Muscle of arm (tissue), 14 donors: Measurements from ENCODE around the gene ZNF511. TPM values are rescaled to one million over a fixed set of nuclear protein-coding genes. Genes with fewer than 3 reads are reported as not detected.
"Not testable (repeated sequence)": the region's sequence is repeated elsewhere in the genome, so short reads cannot be mapped to it uniquely, and the experiment has no call there.

Source experiments
- DNase-seq: peaks from one replicate; pipeline ENCODE4 v3.0.0-alpha.2; 2013
- long read RNA-seq, 11 donors: transcript quantifications; one replicate each; lab custom pipeline, GENCODE V29; 2026
- polyA plus RNA-seq, 12 donors: library from polyadenylated mRNA; unstranded; fragments of 120-200 nt; gene quantifications; one replicate each; pipeline ENCODE4 v1.2.1, GENCODE V29; 2013; ENCODE audit not compliant: insufficient read length in 12 of 12

The ZNF511 gene
- 10 to 100 TPM in 11 of 12 donors, not detected in 1; 26.1 to 39.7 (median 32.2) TPM for polyA plus RNA-seq
- long read RNA-seq, donor 1, transcript ZNF511-202 (6 exons, 1,520 nt) = major isoform, 18 of 21 reads
- long read RNA-seq, donor 1, partial matches to known transcripts = 0 of 21 reads
- long read RNA-seq, donor 1, other reads (novel, unspliced or antisense) = 0 of 21 reads
- long read RNA-seq, donor 2, transcript ZNF511-202 (6 exons, 1,520 nt) = major isoform, 11 of 14 reads
- long read RNA-seq, donor 2, partial matches to known transcripts = 0 of 14 reads
- long read RNA-seq, donor 2, other reads (novel, unspliced or antisense) = 0 of 14 reads
- long read RNA-seq, donor 3, transcript ZNF511-202 (6 exons, 1,520 nt) = major isoform, 6 of 7 reads
- long read RNA-seq, donor 3, partial matches to known transcripts = 0 of 7 reads
- long read RNA-seq, donor 3, other reads (novel, unspliced or antisense) = 0 of 7 reads
- long read RNA-seq, donor 4, transcript ZNF511-202 (6 exons, 1,520 nt) = major isoform, 6 of 8 reads
- long read RNA-seq, donor 4, partial matches to known transcripts = 0 of 8 reads
- long read RNA-seq, donor 4, other reads (novel, unspliced or antisense) = 0 of 8 reads
- long read RNA-seq, donor 5 = 0 reads
- long read RNA-seq, donor 6, transcript ZNF511-202 (6 exons, 1,520 nt) = major isoform, 9 of 9 reads
- long read RNA-seq, donor 6, partial matches to known transcripts = 0 of 9 reads
- long read RNA-seq, donor 6, other reads (novel, unspliced or antisense) = 0 of 9 reads
- long read RNA-seq, donor 7, transcript ZNF511-202 (6 exons, 1,520 nt) = major isoform, 7 of 15 reads
- long read RNA-seq, donor 7, partial matches to known transcripts = 7 of 15 reads
- long read RNA-seq, donor 7, other reads (novel, unspliced or antisense) = 0 of 15 reads
- long read RNA-seq, donor 8, transcript ZNF511-202 (6 exons, 1,520 nt) = major isoform, 17 of 65 reads
- long read RNA-seq, donor 8, partial matches to known transcripts = 45 of 65 reads
- long read RNA-seq, donor 8, other reads (novel, unspliced or antisense) = 0 of 65 reads
- long read RNA-seq, donor 9, transcript ZNF511-202 (6 exons, 1,520 nt) = major isoform, 8 of 18 reads
- long read RNA-seq, donor 9, partial matches to known transcripts = 8 of 18 reads
- long read RNA-seq, donor 9, other reads (novel, unspliced or antisense) = 0 of 18 reads
- long read RNA-seq, donor 10, transcript ZNF511-202 (6 exons, 1,520 nt) = major isoform, 13 of 14 reads
- long read RNA-seq, donor 10, partial matches to known transcripts = 0 of 14 reads
- long read RNA-seq, donor 10, other reads (novel, unspliced or antisense) = 0 of 14 reads
- long read RNA-seq, donor 11, transcript ZNF511-202 (6 exons, 1,520 nt) = major isoform, 14 of 14 reads
- long read RNA-seq, donor 11, partial matches to known transcripts = 0 of 14 reads
- long read RNA-seq, donor 11, other reads (novel, unspliced or antisense) = 0 of 14 reads

DNA sequence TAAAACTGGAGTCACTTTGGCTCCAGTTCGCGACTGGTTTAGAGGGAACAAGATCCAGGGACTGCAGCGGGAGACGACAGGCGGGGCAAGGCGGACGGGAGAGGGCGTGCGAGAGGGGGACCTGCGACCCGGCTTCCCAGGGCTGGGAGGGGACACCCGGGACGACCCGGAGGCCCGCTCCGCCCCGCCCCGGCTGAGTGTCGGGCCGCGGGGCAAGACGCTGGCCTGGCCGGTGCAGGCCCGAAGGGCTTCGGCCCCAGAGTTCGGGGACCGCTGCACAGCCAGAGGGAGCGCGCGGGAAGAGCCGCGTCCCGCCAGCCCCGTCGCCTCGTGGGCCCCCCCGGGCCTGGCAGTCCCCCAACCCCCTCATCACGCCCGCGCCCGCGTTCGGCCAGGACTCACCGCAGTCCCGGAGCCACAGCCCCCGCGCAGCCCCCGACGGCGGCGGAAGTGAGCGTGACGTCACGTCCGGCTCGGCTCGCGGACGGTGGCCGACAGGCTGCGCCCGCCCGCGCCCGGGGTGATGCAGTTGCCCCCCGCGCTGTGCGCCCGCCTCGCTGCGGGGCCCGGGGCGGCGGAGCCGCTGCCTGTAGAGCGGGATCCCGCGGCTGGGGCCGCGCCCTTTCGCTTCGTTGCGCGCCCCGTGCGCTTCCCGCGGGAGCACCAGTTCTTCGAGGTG is at the start of gene ZNF511, which contains the start of gene TUBGCP2:
ZNF511 (plus strand) TSS at position 494 of the 679 bp plus-strand sequence; CDS start at position 524, 30 bp downstream.
TUBGCP2 (minus strand) TSS at position 452 of the 679 bp plus-strand sequence. CDS start 5,931 bp downstream, outside the sequence.
- DNase-seq = peak; percentile 86

DNA sequence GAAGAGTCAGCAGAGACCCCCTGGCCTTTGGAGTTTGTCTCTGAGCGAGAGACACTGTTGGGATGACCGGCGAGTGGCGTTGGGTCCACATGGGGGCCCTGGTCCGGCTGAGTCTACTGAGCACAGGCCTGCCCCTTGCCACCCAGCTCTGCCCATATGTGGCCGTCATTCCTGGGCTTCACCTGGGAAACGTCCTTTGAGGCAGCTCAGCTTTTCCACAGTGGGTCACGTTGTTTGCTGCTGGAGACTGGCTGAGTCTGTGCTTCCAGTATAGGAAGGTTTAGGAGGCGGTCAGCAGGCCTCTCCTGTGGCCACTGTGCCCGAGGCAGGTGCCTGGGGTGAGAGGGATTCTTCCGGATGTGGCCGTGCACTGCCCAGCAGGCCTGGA is 49.1 kb upstream of the ZNF511 start:
- no peak for DNase-seq

- DNase-seq = no peak
These were observed 47.6 kb upstream of the ZNF511 start for GRCh38 chr10:133260895-133261725.

- no peak for DNase-seq
These were observed 46.9 kb upstream of the ZNF511 start for GRCh38 chr10:133261726-133262325.

DNA sequence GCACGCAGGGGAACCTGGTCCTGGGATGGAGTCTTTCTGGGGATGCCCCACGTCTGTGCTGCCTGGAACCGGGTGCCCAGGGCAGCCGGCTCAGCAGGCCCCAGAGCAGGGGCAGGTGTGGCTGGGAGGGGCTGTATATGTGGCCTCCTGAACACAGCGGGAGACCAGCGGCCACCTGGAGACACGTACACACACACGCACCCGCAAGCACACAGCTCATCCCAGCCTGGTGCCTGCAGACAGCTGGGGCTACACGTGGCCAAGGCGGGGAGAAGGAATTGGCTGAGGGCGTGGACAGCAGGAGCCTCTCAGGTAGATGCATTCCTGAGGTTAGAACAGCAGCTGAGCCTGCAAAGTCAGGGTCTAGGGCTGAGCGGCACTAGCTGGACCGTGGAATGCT is 46.0 kb upstream of the ZNF511 start:
- DNase-seq = no peak

DNA sequence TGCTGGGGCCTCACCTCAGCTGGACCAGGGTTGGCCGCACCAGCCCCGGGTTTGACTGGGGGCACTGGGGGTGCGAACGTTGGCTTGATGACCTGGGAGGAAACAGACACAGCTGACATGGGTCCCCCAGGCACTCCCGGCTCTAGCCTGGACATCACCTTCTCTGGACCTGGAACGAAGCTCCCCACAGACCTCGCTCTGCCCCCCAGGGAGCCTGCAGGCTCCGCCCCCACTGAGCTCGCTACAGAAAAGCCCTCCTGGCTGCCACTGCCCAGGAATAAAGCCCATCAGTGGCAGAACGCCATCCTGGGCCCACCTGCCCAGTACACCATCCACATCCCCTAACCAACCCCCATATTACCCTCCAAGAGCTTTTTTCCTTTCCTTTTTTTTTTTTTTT is 45.0 kb upstream of the ZNF511 start:
- DNase-seq = no peak

DNA sequence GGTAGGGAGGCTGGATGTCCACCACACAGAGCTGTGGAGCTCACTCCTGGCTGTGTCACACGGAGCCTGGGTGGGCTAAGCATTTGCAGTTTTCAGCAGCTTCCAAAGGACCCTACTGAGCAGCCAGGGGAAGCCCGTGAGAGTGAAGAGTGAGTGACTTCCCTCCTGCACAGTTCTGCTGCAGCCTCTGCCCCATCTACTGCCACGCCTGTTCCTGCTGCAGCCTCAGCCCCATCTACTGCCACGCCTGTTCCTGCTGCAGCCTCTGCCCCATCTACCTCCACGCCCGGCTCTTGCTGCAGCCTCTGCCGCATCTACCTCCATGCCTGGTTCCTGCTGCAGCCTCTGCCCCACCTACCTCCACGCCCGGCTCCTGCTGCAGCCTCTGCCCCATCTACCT is 44.3 kb upstream of the ZNF511 start:
- DNase-seq = no peak

DNA sequence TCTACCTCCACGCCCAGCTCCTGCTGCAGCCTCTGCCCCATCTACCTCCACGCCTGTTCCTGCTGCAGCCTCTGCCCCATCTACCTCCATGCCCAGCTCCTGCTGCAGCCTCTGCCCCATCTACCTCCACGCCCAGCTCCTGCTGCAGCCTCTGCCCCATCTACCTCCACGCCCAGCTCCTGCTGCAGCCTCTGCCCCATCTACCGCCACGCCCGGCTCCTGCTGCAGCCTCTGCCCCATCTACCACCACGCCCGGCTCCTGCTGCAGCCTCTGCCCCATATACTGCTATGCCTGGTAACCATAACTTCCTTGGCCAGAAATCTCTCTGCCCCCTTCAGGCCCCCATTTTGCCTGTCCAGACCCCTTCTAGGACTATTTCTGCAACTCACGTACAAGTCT is 43.7 kb upstream of the ZNF511 start:
- DNase-seq = not testable (repeated sequence)

- DNase-seq = no peak
These were observed 42.5 kb upstream of the ZNF511 start for GRCh38 chr10:133266056-133266795.

DNA sequence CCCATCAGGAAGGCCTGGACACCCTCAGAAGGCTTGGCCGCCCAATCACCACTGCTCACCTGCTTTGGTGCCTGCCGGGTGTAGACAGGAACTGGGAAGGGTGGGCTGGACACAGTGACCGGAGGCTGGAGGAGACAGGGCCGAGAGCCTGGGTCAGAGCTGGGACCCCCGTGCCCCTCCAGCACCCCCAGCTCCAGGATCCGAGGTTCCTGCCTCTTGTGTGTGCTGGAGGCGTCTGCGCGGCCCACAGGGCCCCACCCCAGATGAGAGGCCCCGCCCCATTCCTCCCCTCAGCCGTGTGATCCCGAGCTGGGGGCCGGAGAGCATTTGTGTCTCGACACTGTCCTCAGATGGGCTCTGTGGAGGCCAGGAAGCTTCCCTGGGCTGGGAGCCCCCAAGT is 41.4 kb upstream of the ZNF511 start:
- no peak for DNase-seq

DNA sequence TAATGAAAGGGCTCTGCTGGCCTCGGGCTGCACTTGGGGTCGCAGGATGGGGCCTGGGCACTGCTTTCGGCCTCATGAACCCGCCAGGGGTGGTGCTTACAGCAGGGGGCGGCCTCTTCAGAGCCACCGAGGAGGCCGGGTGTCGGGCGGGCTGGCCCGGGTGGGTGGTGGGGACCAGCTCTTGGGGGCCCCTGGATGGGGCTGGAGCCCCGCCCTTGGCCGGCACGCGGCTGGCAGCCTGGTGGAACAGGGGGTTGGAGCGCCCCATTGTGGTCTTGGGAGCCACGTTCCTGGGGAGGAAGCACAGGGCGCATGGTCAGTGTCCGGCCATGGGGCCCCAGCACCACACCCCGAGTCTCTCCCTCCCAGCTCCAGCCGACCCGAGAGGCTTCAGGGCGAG is 40.9 kb upstream of the ZNF511 start:
- no peak for DNase-seq

DNA sequence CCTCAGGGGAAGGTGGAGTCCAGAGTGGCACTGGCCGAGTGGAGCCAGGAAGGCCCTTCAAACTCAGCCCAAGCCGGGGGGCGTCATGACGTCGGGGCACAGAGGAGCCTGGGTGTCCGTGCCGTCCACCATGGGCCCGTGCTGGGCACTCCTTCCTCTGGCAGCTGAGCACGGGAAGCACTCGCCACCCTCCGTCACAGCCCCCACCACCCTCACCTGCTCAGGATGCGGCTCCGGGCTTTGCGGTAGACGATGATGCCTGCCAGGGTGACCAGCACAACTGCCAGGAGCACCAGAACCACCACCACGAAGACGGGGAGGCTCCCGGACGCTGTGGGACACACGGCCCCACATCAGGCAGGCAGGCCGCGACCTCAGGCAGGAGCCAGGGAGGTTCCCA is 40.2 kb upstream of the ZNF511 start:
- DNase-seq = no peak

- DNase-seq = no peak
These were observed 39.3 kb upstream of the ZNF511 start for GRCh38 chr10:133269367-133269766.

DNA sequence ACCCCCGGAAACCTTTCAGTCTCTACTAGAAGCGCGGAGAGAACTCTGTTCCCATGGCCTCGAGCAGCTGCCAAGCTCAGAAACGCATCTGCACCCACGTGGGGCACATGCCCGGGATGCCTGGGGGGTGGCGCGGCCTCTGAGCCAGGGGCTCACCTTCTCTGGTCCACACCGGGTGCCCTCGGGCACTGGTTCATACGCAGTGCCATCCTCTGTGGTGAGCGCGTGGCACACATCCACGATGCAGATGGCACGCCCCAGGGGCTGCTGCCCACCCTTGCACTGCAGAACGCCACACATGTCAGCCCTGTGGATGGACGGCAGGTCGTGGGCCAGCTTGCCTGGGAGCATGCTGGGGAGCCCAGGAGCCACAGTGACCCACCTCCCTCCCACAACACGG is 38.5 kb upstream of the ZNF511 start:
- DNase-seq = no peak

- no peak for DNase-seq
These were observed 37.9 kb upstream of the ZNF511 start for GRCh38 chr10:133270773-133271297.

GRCh38 chr10:133271521-133272300 is 37.0 kb upstream of the ZNF511 start:
- DNase-seq = no peak

GRCh38 chr10:133272301-133272963 is 36.3 kb upstream of the ZNF511 start:
- DNase-seq = no peak
